SK-N-SH (cell line): ENCODE data around the gene RHOT1.

Experiments used
- EP300 ChIP-seq, 2 experiments: IDR thresholded peaks; 2 replicates each; pipeline versions ENCODE4 v1.4.0 to v1.6.1; 2012; ENCODE audit warnings: borderline replicate concordance in 1 of 2, low read depth in 1 of 2, low read length in 1 of 2
- FOSL2 ChIP-seq: IDR thresholded peaks from 2 replicates; pipeline ENCODE4 v1.4.0; 2012; ENCODE audit warnings: low read depth, mild to moderate bottlenecking, moderate library complexity, borderline replicate concordance
- FOXM1 ChIP-seq: IDR thresholded peaks from 2 replicates; pipeline ENCODE4 v1.4.0; 2012; ENCODE audit warnings: low read depth, mild to moderate bottlenecking
- NRF1 ChIP-seq: IDR thresholded peaks from 2 replicates; pipeline ENCODE4 v1.6.1; 2012; ENCODE audit warnings: low read depth, mild to moderate bottlenecking, low read length
- POLR2AphosphoS5 ChIP-seq: IDR thresholded peaks from 2 replicates; pipeline ENCODE4 v1.6.1; 2012; ENCODE audit warnings: low read depth, low read length
- RFX5 ChIP-seq: IDR thresholded peaks from 2 replicates; pipeline ENCODE4 v1.6.1; 2012; ENCODE audit warnings: mild to moderate bottlenecking, improper control_type of control experiment, low read length
- TAF1 ChIP-seq: IDR thresholded peaks from 2 replicates; pipeline ENCODE4 v1.6.1; 2012; ENCODE audit warnings: low read depth, mild to moderate bottlenecking, low read length, moderate library complexity, borderline replicate concordance
- TF ChIP-seq, protein P1 (sequence below): fragments of 200-600 bp; sonication (generic); IDR thresholded peaks from 2 replicates; pipeline ENCODE4 v1.6.1; 2017; ENCODE audit warnings: antibody characterized with exemption, mild to moderate bottlenecking, moderate library complexity
- TF ChIP-seq, protein P2 (sequence below): fragments of 150-350 bp; IDR thresholded peaks from 2 replicates; pipeline ENCODE4 v1.6.1; 2016; ENCODE audit warnings: mild to moderate bottlenecking, low read depth, low read length
- TF ChIP-seq, protein P3 (sequence below): IDR thresholded peaks from 2 replicates; pipeline ENCODE4 v1.4.0; 2012; ENCODE audit warnings: low read depth, borderline replicate concordance

DNA sequence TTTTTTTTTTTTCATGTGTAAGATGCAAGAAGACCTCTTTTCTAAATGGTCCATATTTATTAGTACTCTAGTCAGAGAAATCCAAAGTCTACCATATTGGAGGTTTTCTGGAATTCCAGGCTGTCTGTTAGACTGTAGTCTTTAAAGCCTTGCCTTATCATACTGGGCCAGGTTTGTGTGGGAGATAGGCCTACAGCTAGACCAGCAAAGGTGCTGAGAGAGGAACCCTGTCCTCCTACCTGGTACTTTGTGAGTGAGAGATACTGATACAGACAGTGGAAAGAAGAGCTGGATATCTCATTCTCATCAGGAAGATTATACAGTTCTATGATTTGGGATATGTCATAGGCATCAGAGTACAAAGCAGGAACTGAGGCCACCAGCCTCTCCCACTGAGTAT lies 8.1 kb downstream of the RHOT1 start:
- TF ChIP-seq, protein P1, sequence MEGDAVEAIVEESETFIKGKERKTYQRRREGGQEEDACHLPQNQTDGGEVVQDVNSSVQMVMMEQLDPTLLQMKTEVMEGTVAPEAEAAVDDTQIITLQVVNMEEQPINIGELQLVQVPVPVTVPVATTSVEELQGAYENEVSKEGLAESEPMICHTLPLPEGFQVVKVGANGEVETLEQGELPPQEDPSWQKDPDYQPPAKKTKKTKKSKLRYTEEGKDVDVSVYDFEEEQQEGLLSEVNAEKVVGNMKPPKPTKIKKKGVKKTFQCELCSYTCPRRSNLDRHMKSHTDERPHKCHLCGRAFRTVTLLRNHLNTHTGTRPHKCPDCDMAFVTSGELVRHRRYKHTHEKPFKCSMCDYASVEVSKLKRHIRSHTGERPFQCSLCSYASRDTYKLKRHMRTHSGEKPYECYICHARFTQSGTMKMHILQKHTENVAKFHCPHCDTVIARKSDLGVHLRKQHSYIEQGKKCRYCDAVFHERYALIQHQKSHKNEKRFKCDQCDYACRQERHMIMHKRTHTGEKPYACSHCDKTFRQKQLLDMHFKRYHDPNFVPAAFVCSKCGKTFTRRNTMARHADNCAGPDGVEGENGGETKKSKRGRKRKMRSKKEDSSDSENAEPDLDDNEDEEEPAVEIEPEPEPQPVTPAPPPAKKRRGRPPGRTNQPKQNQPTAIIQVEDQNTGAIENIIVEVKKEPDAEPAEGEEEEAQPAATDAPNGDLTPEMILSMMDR = no peak
- TF ChIP-seq, protein P2, sequence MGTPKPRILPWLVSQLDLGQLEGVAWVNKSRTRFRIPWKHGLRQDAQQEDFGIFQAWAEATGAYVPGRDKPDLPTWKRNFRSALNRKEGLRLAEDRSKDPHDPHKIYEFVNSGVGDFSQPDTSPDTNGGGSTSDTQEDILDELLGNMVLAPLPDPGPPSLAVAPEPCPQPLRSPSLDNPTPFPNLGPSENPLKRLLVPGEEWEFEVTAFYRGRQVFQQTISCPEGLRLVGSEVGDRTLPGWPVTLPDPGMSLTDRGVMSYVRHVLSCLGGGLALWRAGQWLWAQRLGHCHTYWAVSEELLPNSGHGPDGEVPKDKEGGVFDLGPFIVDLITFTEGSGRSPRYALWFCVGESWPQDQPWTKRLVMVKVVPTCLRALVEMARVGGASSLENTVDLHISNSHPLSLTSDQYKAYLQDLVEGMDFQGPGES = no peak
- no peak for TF ChIP-seq TAF1
- TF ChIP-seq, protein P3, sequence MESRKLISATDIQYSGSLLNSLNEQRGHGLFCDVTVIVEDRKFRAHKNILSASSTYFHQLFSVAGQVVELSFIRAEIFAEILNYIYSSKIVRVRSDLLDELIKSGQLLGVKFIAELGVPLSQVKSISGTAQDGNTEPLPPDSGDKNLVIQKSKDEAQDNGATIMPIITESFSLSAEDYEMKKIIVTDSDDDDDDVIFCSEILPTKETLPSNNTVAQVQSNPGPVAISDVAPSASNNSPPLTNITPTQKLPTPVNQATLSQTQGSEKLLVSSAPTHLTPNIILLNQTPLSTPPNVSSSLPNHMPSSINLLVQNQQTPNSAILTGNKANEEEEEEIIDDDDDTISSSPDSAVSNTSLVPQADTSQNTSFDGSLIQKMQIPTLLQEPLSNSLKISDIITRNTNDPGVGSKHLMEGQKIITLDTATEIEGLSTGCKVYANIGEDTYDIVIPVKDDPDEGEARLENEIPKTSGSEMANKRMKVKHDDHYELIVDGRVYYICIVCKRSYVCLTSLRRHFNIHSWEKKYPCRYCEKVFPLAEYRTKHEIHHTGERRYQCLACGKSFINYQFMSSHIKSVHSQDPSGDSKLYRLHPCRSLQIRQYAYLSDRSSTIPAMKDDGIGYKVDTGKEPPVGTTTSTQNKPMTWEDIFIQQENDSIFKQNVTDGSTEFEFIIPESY = no peak
- no peak for TF ChIP-seq POLR2AphosphoS5
- no peak for TF ChIP-seq FOXM1
- TF ChIP-seq RFX5 = no peak
- no peak for TF ChIP-seq NRF1
- no peak for TF ChIP-seq EP300 (IDR thresholded peaks at IDR 0.05; ENCODE audit: borderline replicate concordance in 1 of 2, low read depth in 1 of 2, low read length in 1 of 2)
- TF ChIP-seq FOSL2 = no peak
